H1 (cell line): ENCODE measurements around the gene RHOB. TPM values are rescaled to one million over a fixed set of nuclear protein-coding genes. Genes with fewer than 3 reads are reported as not detected.

Experiments
- CTCF ChIA-PET: fragments of 300-600 bp; sonication (Branson Sonifier 250); formaldehyde crosslinking; loops from one replicate; lab custom pipeline; 2021; ENCODE audit not compliant: partially characterized antibody; lab: Charles Lee
- POLR2A ChIA-PET: fragments of 300-600 bp; sonication (Branson Sonifier 250); formaldehyde crosslinking; loops from one replicate; lab custom pipeline; 2021; ENCODE audit warnings: inconsistent platforms; ENCODE audit not compliant: partially characterized antibody; lab: Charles Lee
- DNase-seq, 2 experiments: peaks; one replicate each; pipeline versions ENCODE4 v3.0.0 to v3.0.0-alpha.2; 2010 to 2022; ENCODE audit warnings: low spot score in 2 of 2, low read depth in 1 of 2, mixed read lengths in 1 of 2
- FAIRE-seq: peaks from 2 replicates; lab custom pipeline; 2011; peaks lifted over from hg19 to GRCh38; lab: Jason Lieb, UNC
- H2AFZ ChIP-seq: 2 replicates; pipeline ENCODE4 v1.8.1; 2012; ENCODE audit warnings: low read length, inconsistent platforms
- H2AK5ac ChIP-seq: 2 replicates; pipeline ENCODE4 v1.6.1; 2013; ENCODE audit warnings: low read depth, low read length
- H2BK120ac ChIP-seq: replicated peaks from 2 replicates; pipeline ENCODE3; 2013; ENCODE audit warnings: low read depth, low read length, inconsistent platforms
- H2BK12ac ChIP-seq: 2 replicates; pipeline ENCODE4 v1.6.1; 2013; ENCODE audit warnings: low read depth, low read length
- H2BK15ac ChIP-seq: 2 replicates; pipeline ENCODE4 v1.6.1; 2013; ENCODE audit warnings: low read length
- H2BK20ac ChIP-seq: 2 replicates; pipeline ENCODE4 v1.6.1; 2013; ENCODE audit warnings: low read length
- H2BK5ac ChIP-seq: 2 replicates; pipeline ENCODE4 v1.6.1; 2013; ENCODE audit warnings: low read depth, low read length
- H3K14ac ChIP-seq: 2 replicates; pipeline ENCODE4 v1.6.1; 2013; ENCODE audit warnings: inconsistent platforms; ENCODE audit not compliant: insufficient read length
- H3K18ac ChIP-seq: 2 replicates; pipeline ENCODE4 v1.6.1; 2013; ENCODE audit warnings: low read length; ENCODE audit errors: extremely low read depth
- H3K23ac ChIP-seq: 2 replicates; pipeline ENCODE4 v1.6.1; 2013; ENCODE audit warnings: inconsistent platforms; ENCODE audit not compliant: insufficient read length
- H3K23me2 ChIP-seq: 2 replicates; pipeline ENCODE4 v1.6.1; 2013; ENCODE audit warnings: low read depth, low read length
- H3K27ac ChIP-seq: 2 replicates; pipeline ENCODE4 v1.6.1; 2011; ENCODE audit warnings: low read depth, low read length, inconsistent platforms
- H3K27me3 ChIP-seq, 4 experiments: replicated peaks in 1 of 4; 1 replicate in 1 of 4; 2 replicates in 3 of 4; pipeline versions ENCODE4 v1.6.1 to v1.8.1; 2011 to 2013; ENCODE audit warnings: low read length in 3 of 4, mild to moderate bottlenecking in 3 of 4, inconsistent platforms in 2 of 4, mixed read lengths in 2 of 4, moderate library complexity in 1 of 4; ENCODE audit not compliant: control insufficient read depth in 3 of 4, insufficient read depth in 3 of 4; ENCODE audit errors: extremely low read depth in 1 of 4
- H3K36me3 ChIP-seq, 4 experiments: 2 replicates each; pipeline versions ENCODE4 v1.6.1 to v1.8.1; 2011 to 2013; ENCODE audit warnings: mild to moderate bottlenecking in 4 of 4, low read length in 3 of 4, moderate library complexity in 2 of 4, control low read depth in 1 of 4, inconsistent platforms in 1 of 4; ENCODE audit not compliant: insufficient read depth in 4 of 4, control insufficient read depth in 2 of 4
- H3K4ac ChIP-seq: replicated peaks from 2 replicates; pipeline ENCODE3; 2013; ENCODE audit warnings: low read length, low read depth, mixed read lengths, inconsistent platforms; ENCODE audit not compliant: insufficient read length
- H3K4me1 ChIP-seq, 4 experiments: replicated peaks in 1 of 4; 1 replicate in 1 of 4; 2 replicates in 3 of 4; pipeline versions ENCODE4 v1.6.1 to v1.8.1; 2011 to 2013; ENCODE audit warnings: low read length in 3 of 4, inconsistent platforms in 2 of 4, mixed read lengths in 1 of 4; ENCODE audit not compliant: insufficient read depth in 4 of 4, control insufficient read depth in 3 of 4
- H3K4me2 ChIP-seq, 2 experiments: 2 replicates each; pipeline versions ENCODE4 v1.6.1 to v1.8.1; 2011 to 2013; ENCODE audit warnings: low read depth in 2 of 2, low read length in 2 of 2, control low read depth in 1 of 2, inconsistent platforms in 1 of 2, mild to moderate bottlenecking in 1 of 2; ENCODE audit not compliant: insufficient read depth in 1 of 2
- H3K4me3 ChIP-seq, 4 experiments: fragments of 200-600, 300-600 bp in 1 of 4; sonication (generic), shearing (Covaris generic), sonication (Bioruptor Twin) in 1 of 4; 2 replicates each; pipeline versions ENCODE4 v1.5.1 to v1.8.1; 2011 to 2016; ENCODE audit warnings: low read length in 4 of 4, low read depth in 3 of 4, control low read depth in 2 of 4, inconsistent platforms in 2 of 4, mild to moderate bottlenecking in 2 of 4, mixed read lengths in 1 of 4, moderate library complexity in 1 of 4; ENCODE audit not compliant: insufficient read depth in 2 of 4; ENCODE audit errors: extremely low read depth in 1 of 4
- H3K56ac ChIP-seq: replicated peaks from 2 replicates; pipeline ENCODE3; 2013; ENCODE audit warnings: low read depth, mild to moderate bottlenecking, mixed read lengths, low read length, inconsistent platforms; ENCODE audit not compliant: insufficient read length
- H3K79me1 ChIP-seq: 2 replicates; pipeline ENCODE4 v1.6.1; 2013; ENCODE audit warnings: low read depth, low read length, control low read depth
- H3K79me2 ChIP-seq, 2 experiments: 2 replicates each; pipeline versions ENCODE4 v1.6.1 to v1.8.1; 2012 to 2013; ENCODE audit warnings: low read length in 2 of 2, mild to moderate bottlenecking in 2 of 2, inconsistent platforms in 1 of 2; ENCODE audit not compliant: insufficient read depth in 2 of 2, control insufficient read depth in 1 of 2
- H3K9ac ChIP-seq, 4 experiments: replicated peaks in 1 of 4; 1 replicate in 1 of 4; 2 replicates in 3 of 4; pipeline versions ENCODE4 v1.6.1 to v1.8.1; 2011 to 2013; ENCODE audit warnings: low read depth in 3 of 4, low read length in 3 of 4, control low read depth in 2 of 4, mild to moderate bottlenecking in 2 of 4, moderate library complexity in 2 of 4, inconsistent platforms in 1 of 4; ENCODE audit errors: extremely low read depth in 1 of 4
- H3K9me3 ChIP-seq, 2 experiments: 2 replicates each; pipeline versions ENCODE4 v1.6.1 to v1.8.1; 2012 to 2013; ENCODE audit warnings: mild to moderate bottlenecking in 2 of 2, moderate library complexity in 2 of 2, control low read depth in 1 of 2, inconsistent platforms in 1 of 2, low read depth in 1 of 2, low read length in 1 of 2, mixed read lengths in 1 of 2; ENCODE audit not compliant: insufficient read depth in 2 of 2
- H4K20me1 ChIP-seq, 2 experiments: replicated peaks in 1 of 2; 2 replicates each; pipeline versions ENCODE3 to v1.8.1; 2011 to 2013; ENCODE audit warnings: inconsistent platforms in 2 of 2, low read length in 2 of 2, mild to moderate bottlenecking in 1 of 2; ENCODE audit not compliant: insufficient read depth in 2 of 2, control insufficient read depth in 1 of 2
- H4K5ac ChIP-seq: 2 replicates; pipeline ENCODE4 v1.6.1; 2013; ENCODE audit warnings: low read length, low read depth, mixed read lengths, inconsistent platforms; ENCODE audit not compliant: insufficient read length
- H4K8ac ChIP-seq: 2 replicates; pipeline ENCODE4 v1.8.0; 2013; ENCODE audit warnings: mild to moderate bottlenecking, moderate library complexity, low read length, inconsistent platforms; ENCODE audit not compliant: insufficient read depth; ENCODE audit errors: extremely low read depth
- H4K91ac ChIP-seq: replicated peaks from 2 replicates; pipeline ENCODE3; 2013; ENCODE audit warnings: low read length, mixed read lengths, inconsistent platforms; ENCODE audit not compliant: insufficient read length
- CEBPB ChIP-seq: IDR thresholded peaks from 2 replicates; pipeline ENCODE4 v1.6.1; 2012; ENCODE audit warnings: low read depth, low read length
- CHD2 ChIP-seq: IDR thresholded peaks from 2 replicates; pipeline ENCODE4 v1.6.1; 2012; ENCODE audit warnings: low read length, improper control_type of control experiment
- CTBP2 ChIP-seq: IDR thresholded peaks from 2 replicates; pipeline ENCODE4 v1.7.0; 2011; ENCODE audit warnings: borderline replicate concordance, mild to moderate bottlenecking, moderate library complexity, mixed read lengths, low read length; ENCODE audit not compliant: insufficient read depth, insufficient read length
- E2F6 ChIP-seq: IDR thresholded peaks from 2 replicates; pipeline ENCODE4 v1.6.1; 2012; ENCODE audit warnings: inconsistent platforms
- EGR1 ChIP-seq: IDR thresholded peaks from 2 replicates; pipeline ENCODE4 v1.6.1; 2011; ENCODE audit warnings: low read depth, low read length, borderline replicate concordance
- EP300 ChIP-seq, 2 experiments: IDR thresholded peaks; 1 replicate in 1 of 2; 2 replicates in 1 of 2; pipeline ENCODE4 v1.6.1; 2011 to 2012; ENCODE audit warnings: low read depth in 2 of 2, low read length in 2 of 2, mild to moderate bottlenecking in 2 of 2, borderline replicate concordance in 1 of 2, inconsistent platforms in 1 of 2, moderate library complexity in 1 of 2
- GABPA ChIP-seq: IDR thresholded peaks from 2 replicates; pipeline ENCODE4 v1.6.1; 2011; ENCODE audit warnings: mild to moderate bottlenecking, low read length, moderate library complexity, borderline replicate concordance; ENCODE audit not compliant: insufficient read depth
- RNF2 ChIP-seq: fragments of 200-900, 300-1000 bp; sonication (generic); IDR thresholded peaks from 2 replicates; pipeline ENCODE4 v1.7.1; 2016; ENCODE audit warnings: borderline replicate concordance, low read depth, mild to moderate bottlenecking, antibody characterized with exemption, low read length; ENCODE audit not compliant: poor library complexity, severe bottlenecking; ENCODE audit errors: missing control alignments
- SIX5 ChIP-seq: IDR thresholded peaks from 2 replicates; pipeline ENCODE4 v1.6.1; 2011; ENCODE audit warnings: mild to moderate bottlenecking, low read depth, low read length
- SP4 ChIP-seq: IDR thresholded peaks from 2 replicates; pipeline ENCODE4 v1.6.1; 2012; ENCODE audit warnings: low read length, inconsistent platforms
- SRF ChIP-seq: IDR thresholded peaks from 2 replicates; pipeline ENCODE4 v1.6.1; 2011; ENCODE audit warnings: mild to moderate bottlenecking, low read depth, low read length, moderate library complexity
- TAF1 ChIP-seq: IDR thresholded peaks from 2 replicates; pipeline ENCODE4 v1.6.1; 2011; ENCODE audit warnings: mild to moderate bottlenecking, low read depth, low read length
- TBP ChIP-seq: IDR thresholded peaks from 2 replicates; pipeline ENCODE4 v1.6.1; 2011; ENCODE audit warnings: low read depth, low read length, improper control_type of control experiment
- ZNF274 ChIP-seq: IDR thresholded peaks from 2 replicates; pipeline ENCODE4 v1.7.0; 2012; ENCODE audit warnings: low read length, borderline replicate concordance; ENCODE audit errors: extremely low read depth
- WGBS, 2 experiments: shearing (Covaris generic) in 1 of 2; methylation state at CpG; one replicate each; pipeline versions ENCODE4 v1.1.6 to v1.1.7; 2013 to 2015; ENCODE audit warnings: low lambda C conversion rate in 2 of 2, mixed read lengths in 2 of 2, inconsistent platforms in 1 of 2, low coverage in 1 of 2, missing lambda C conversion rate in 1 of 2; ENCODE audit not compliant: insufficient replicate concordance in 2 of 2, insufficient coverage in 1 of 2, insufficient read length in 1 of 2; ENCODE audit errors: extremely low coverage in 1 of 2, missing lambda C conversion rate in 1 of 2; 5-methylcytosine and 5-hydroxymethylcytosine counted together
- polyA plus RNA-seq, 7 experiments: library from polyadenylated mRNA; depleted of rRNA in 3 of 7; stranded (reverse) in 5 of 7; unstranded in 2 of 7; fragments of >200 nt in 5 of 7; fragments of 200-250 nt in 2 of 7; gene quantifications; 1 replicate in 5 of 7; 2 replicates in 1 of 7; 4 replicates in 1 of 7; pipeline versions ENCODE4 v1.2.1 to v1.2.3, GENCODE V29; 2011 to 2013; ENCODE audit warnings: missing spikeins in 2 of 7, mixed read lengths in 2 of 7
- total RNA-seq: library from RNA; stranded (reverse); fragmentation: NEBNext Ultra II Directional; extraction: Animal tissue kit (Norgen Biotek cat#: 25700); gene quantifications from 2 replicates; pipeline ENCODE4 v1.2.1, GENCODE V29; 2021

Gene RHOB
- total and polyA plus RNA-seq, 2 of the 8 experiments (the other 6 are each of a cell fraction or from before 2014, with no cell fraction given), result 9.3 to 9.5 TPM

- Histone ChIP-seq H3K18ac (no peak overlapping the region), H3K79me1 (no peaks in the 10 kb centered on the region), H2AK5ac (no peak overlapping the region), H4K91ac (no peak overlapping the region), H3K4me3 (no peak overlapping the region), H3K9ac (no peak overlapping the region), H2BK12ac (no peak overlapping the region), H3K56ac (no peak overlapping the region), H2BK15ac (no peak overlapping the region), H4K8ac (no peak overlapping the region), H3K4me1 (no peaks in the 10 kb centered on the region), H2BK5ac (no peak overlapping the region), H2BK20ac (no peak overlapping the region), H3K27ac (no peak overlapping the region), H4K5ac (no peak overlapping the region), H3K23ac (no peak overlapping the region), H3K23me2 (no peaks in the 10 kb centered on the region), H3K4me2 (no peak overlapping the region), H3K9me3 (no peaks in the 10 kb centered on the region), H4K20me1 (no peaks in the 10 kb centered on the region), H3K79me2 (no peaks in the 10 kb centered on the region), H3K14ac (no peak overlapping the region), H2BK120ac (no peak overlapping the region), H2AFZ (no peak overlapping the region), H3K36me3 (no peaks in the 10 kb centered on the region), H3K27me3 (no peaks in the 10 kb centered on the region), H3K4ac (no peak overlapping the region)
- ChIA-PET POLR2A (interaction anchor here (1.4 kb wide), 1 partner anchor 13 kb away, joined by 4 read pairs; no protein-coding TSS in a partner anchor), CTCF (interaction anchor here (0.8 to 25.0 kb wide), 15 partner anchors 8 to 221 kb away, joined by 3 to 404 read pairs (median 7); partner anchors contain the start of gene HS1BP3)
- WGBS, 2 experiments, result 91% methylated on average over 5 of the region's 5 CpGs; no CpG with 5 or more reads in 1 of the 2 experiments
- DNase-seq (no peak), FAIRE-seq (no peak)
- TF ChIP-seq CEBPB, result no peak
- TF ChIP-seq EP300 (IDR thresholded peaks at IDR 0.05; ENCODE audit: borderline replicate concordance in 1 of 2, low read depth in 2 of 2, low read length in 2 of 2), result no peak
- TF ChIP-seq RNF2, result no peak
- no peak for TF ChIP-seq SIX5
- no peak for TF ChIP-seq CHD2
- no peak for TF ChIP-seq GABPA
- no peak for TF ChIP-seq ZNF274
- TF ChIP-seq TBP, result no peak
- TF ChIP-seq E2F6, result no peak
- TF ChIP-seq CTBP2, result no peak
- TF ChIP-seq SRF, result no peak
- no peak for TF ChIP-seq SP4
- TF ChIP-seq EGR1, result no peak
- no peak for TF ChIP-seq TAF1
Measured at GRCh38 chr2:20439503-20439902, 7.4 kb upstream of the RHOB start.
